GM12891 (cell line): ENCODE data around the gene LAG3.

ENCODE experiments used
- POLR2A ChIP-seq: IDR thresholded peaks from 2 replicates; pipeline ENCODE4 v1.6.1; 2011; ENCODE audit warnings: low read depth, low read length, control low read depth
- POLR2AphosphoS5 ChIP-seq: IDR thresholded peaks from 2 replicates; pipeline ENCODE4 v1.6.1; 2011; ENCODE audit warnings: low read depth, low read length, control low read depth
- TAF1 ChIP-seq: IDR thresholded peaks from 2 replicates; pipeline ENCODE4 v1.6.1; 2011; ENCODE audit warnings: low read depth, low read length, control low read depth

- TF ChIP-seq POLR2AphosphoS5 (no peak), POLR2A (no peak), TAF1 (no peak)
Observed at GRCh38 chr12:6754411-6754810, 17.9 kb upstream of the LAG3 start.
